ENCODE measurements around the gene SPATA46.

Gene SPATA46

GRCh38 chr1:162374406-162374805 lies 2.2 kb downstream of the SPATA46 start:
- no peak for DNase-seq

GRCh38 chr1:162373541-162374260 lies 3.0 kb downstream of the SPATA46 start:
- no peak for DNase-seq

- DNase-seq = no peak
Measured at GRCh38 chr1:162373072-162373427, 3.6 kb downstream of the SPATA46 start.

- DNase-seq = no peak
Measured at GRCh38 chr1:162372159-162373071, 4.2 kb downstream of the SPATA46 start.

GRCh38 chr1:162371611-162372010 lies 5.0 kb downstream of the SPATA46 start:
- DNase-seq = no peak

GRCh38 chr1:162370721-162371120 lies 5.9 kb downstream of the SPATA46 start:
- no peak for DNase-seq

GRCh38 chr1:162370161-162370560 lies 6.5 kb downstream of the SPATA46 start:
- no peak for DNase-seq

GRCh38 chr1:162369571-162369970 lies 7.1 kb downstream of the SPATA46 start:
- DNase-seq = no peak

- DNase-seq = no peak
Measured at GRCh38 chr1:162368451-162368850, 8.2 kb downstream of the SPATA46 start.

- DNase-seq = no peak
Measured at GRCh38 chr1:162367772-162368171, 8.9 kb downstream of the SPATA46 start.

- no peak for DNase-seq
Measured at GRCh38 chr1:162367073-162367472, 9.6 kb downstream of the SPATA46 start.

GRCh38 chr1:162366671-162367070 lies 10.0 kb downstream of the SPATA46 start:
- no peak for DNase-seq

GRCh38 chr1:162366149-162366548 lies 10.5 kb downstream of the SPATA46 start:
- DNase-seq = no peak

GRCh38 chr1:162365284-162366020 lies 11.2 kb downstream of the SPATA46 start:
- no peak for DNase-seq

GRCh38 chr1:162364498-162364897 lies 12.2 kb downstream of the SPATA46 start:
- no peak for DNase-seq

GRCh38 chr1:162363823-162364222 lies 12.8 kb downstream of the SPATA46 start:
- DNase-seq = no peak

- no peak for DNase-seq
Measured at GRCh38 chr1:162361349-162361748, 15.3 kb downstream of the SPATA46 start.

- no peak for DNase-seq
Measured at GRCh38 chr1:162360874-162361260, 15.8 kb downstream of the SPATA46 start.

GRCh38 chr1:162360237-162360873 lies 16.3 kb downstream of the SPATA46 start:
- no peak for DNase-seq

GRCh38 chr1:162359523-162360236 lies 17.0 kb downstream of the SPATA46 start:
- DNase-seq = no peak

GRCh38 chr1:162358928-162359327 lies 17.7 kb downstream of the SPATA46 start:
- DNase-seq = no peak
